CD4-positive, alpha-beta T cell treated with Interleukin-10 for 1 hour (primary cell): ENCODE data around the gene PODXL2.
"Not testable (repeated sequence)": the region's sequence is repeated elsewhere in the genome, so short reads cannot be mapped to it uniquely, and the experiment has no call there.

Experiments
- DNase-seq: peaks from one replicate; pipeline ENCODE4 v3.0.0-alpha.2; 2020

The PODXL2 gene

GRCh38 chr3:127628788-127629466 is at the start of gene PODXL2:
PODXL2 (plus strand) TSS chr3:127629185; CDS start chr3:127629220, 35 bp downstream.
- DNase-seq = peak; percentile 46

GRCh38 chr3:127580327-127581060 is 48.5 kb upstream of the PODXL2 start:
- no peak for DNase-seq

- no peak for DNase-seq
These were observed 44.3 kb upstream of the PODXL2 start for GRCh38 chr3:127584734-127585133.

- no peak for DNase-seq
These were observed 43.7 kb upstream of the PODXL2 start for GRCh38 chr3:127585163-127585812.

- no peak for DNase-seq
These were observed 43.1 kb upstream of the PODXL2 start for GRCh38 chr3:127585813-127586413.

GRCh38 chr3:127587876-127588275 is 41.1 kb upstream of the PODXL2 start:
- no peak for DNase-seq

- no peak for DNase-seq
These were observed 40.0 kb upstream of the PODXL2 start for GRCh38 chr3:127588806-127589577.

- DNase-seq = no peak
These were observed 39.2 kb upstream of the PODXL2 start for GRCh38 chr3:127589600-127590281.

GRCh38 chr3:127590282-127590592 is 38.7 kb upstream of the PODXL2 start:
- peak; percentile 34 for DNase-seq

- peak; percentile 90 for DNase-seq
These were observed 38.2 kb upstream of the PODXL2 start, which contains the start of gene TPRA1 for GRCh38 chr3:127590593-127591465. TPRA1 (minus strand) TSS chr3:127590733; CDS start chr3:127580146, 10,587 bp downstream.

GRCh38 chr3:127593178-127593577 is 35.8 kb upstream of the PODXL2 start:
- DNase-seq = no peak

- DNase-seq = no peak
These were observed 33.7 kb upstream of the PODXL2 start for GRCh38 chr3:127595303-127595702.

GRCh38 chr3:127597020-127597771 is 31.8 kb upstream of the PODXL2 start:
- DNase-seq = no peak

- no peak for DNase-seq
These were observed 30.0 kb upstream of the PODXL2 start for GRCh38 chr3:127598841-127599570.

- DNase-seq = no peak
These were observed 28.1 kb upstream of the PODXL2 start for GRCh38 chr3:127600749-127601456.

- no peak for DNase-seq
These were observed 24.9 kb upstream of the PODXL2 start for GRCh38 chr3:127604035-127604434.

- no peak for DNase-seq
These were observed 24.3 kb upstream of the PODXL2 start for GRCh38 chr3:127604546-127605165.

- not testable (repeated sequence) for DNase-seq
These were observed 23.4 kb upstream of the PODXL2 start for GRCh38 chr3:127605547-127605946.
